SK-N-MC (cell line): ENCODE data around the gene GNA15.

ENCODE experiments used
- EZH2 ChIP-seq: fragments of 200-600 bp; sonication (generic); IDR thresholded peaks from one replicate; pipeline ENCODE4 v1.6.1; 2017; ENCODE audit warnings: antibody characterized with exemption
- POLR2AphosphoS5 ChIP-seq: IDR thresholded peaks from 2 replicates; pipeline ENCODE4 v1.6.1; 2012; ENCODE audit warnings: mild to moderate bottlenecking, low read depth, low read length, borderline replicate concordance

GRCh38 chr19:3157096-3157845 lies 21.4 kb downstream of the GNA15 start:
- TF ChIP-seq EZH2 (no peak), POLR2AphosphoS5 (no peak)
